ENCODE data around the gene SSH2.
"Not testable (repeated sequence)": the region's sequence is repeated elsewhere in the genome, so short reads cannot be mapped to it uniquely, and the experiment has no call there.

Gene SSH2

GRCh38 chr17:29683481-29683880 is 246.5 kb downstream of the SSH2 start:
- Histone ChIP-seq H3K27me3 (replicated peaks; ENCODE audit: control insufficient read depth, insufficient read depth, low read length, poor library complexity, severe bottlenecking) (no peaks in the 10 kb centered on the region), H3K4me1 (ENCODE audit: control insufficient read depth, insufficient read depth, low read length, poor library complexity, severe bottlenecking) (no peaks in the 10 kb centered on the region), H3K9me3 (ENCODE audit: control insufficient read depth, low read length) (no peaks in the 10 kb centered on the region), H3K4me3 (ENCODE audit: insufficient read depth, low read depth, low read length, poor library complexity, severe bottlenecking) (no peak overlapping the region), H3K36me3 (ENCODE audit: control insufficient read depth, insufficient read depth, low read length) (peaks cover 22% of the 10 kb centered on the region), H3K27ac (ENCODE audit: insufficient read depth, low read length, poor library complexity, severe bottlenecking) (no peak overlapping the region)
- no peak for DNase-seq

DNA sequence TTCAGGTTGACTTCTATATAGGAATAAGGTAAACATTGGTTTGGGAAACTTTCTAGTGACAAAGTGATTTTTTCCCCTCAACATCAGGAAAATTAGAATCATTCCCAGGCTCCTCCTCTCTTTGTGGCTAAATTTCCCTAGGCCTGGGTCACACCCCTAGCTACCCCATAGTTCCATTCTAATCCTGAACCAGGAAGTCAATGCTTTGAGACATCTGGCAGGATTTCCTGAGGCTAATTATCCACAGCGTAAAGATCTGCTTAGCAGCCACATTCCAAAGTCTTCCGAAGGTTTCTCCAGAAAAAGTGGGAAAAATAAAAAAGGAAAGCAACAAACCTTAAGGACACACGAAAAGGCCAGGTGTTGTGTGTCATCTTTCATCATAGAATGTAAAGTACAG is 247.0 kb downstream of the SSH2 start:
- no peaks in the 10 kb centered on the region for H3K9me3 ChIP-seq (ENCODE audit: control insufficient read depth, low read length)
- no peak overlapping the region for H3K4me3 ChIP-seq (ENCODE audit: insufficient read depth, low read depth, low read length, poor library complexity, severe bottlenecking)
- H3K4me1 ChIP-seq (ENCODE audit: control insufficient read depth, insufficient read depth, low read length, poor library complexity, severe bottlenecking): no peaks in the 10 kb centered on the region
- DNase-seq: no peak
- peaks cover 21% of the 10 kb centered on the region for H3K36me3 ChIP-seq (ENCODE audit: control insufficient read depth, insufficient read depth, low read length)
- no peaks in the 10 kb centered on the region for H3K27me3 ChIP-seq (replicated peaks; ENCODE audit: control insufficient read depth, insufficient read depth, low read length, poor library complexity, severe bottlenecking)
- H3K27ac ChIP-seq (ENCODE audit: insufficient read depth, low read length, poor library complexity, severe bottlenecking): no peak overlapping the region

DNA sequence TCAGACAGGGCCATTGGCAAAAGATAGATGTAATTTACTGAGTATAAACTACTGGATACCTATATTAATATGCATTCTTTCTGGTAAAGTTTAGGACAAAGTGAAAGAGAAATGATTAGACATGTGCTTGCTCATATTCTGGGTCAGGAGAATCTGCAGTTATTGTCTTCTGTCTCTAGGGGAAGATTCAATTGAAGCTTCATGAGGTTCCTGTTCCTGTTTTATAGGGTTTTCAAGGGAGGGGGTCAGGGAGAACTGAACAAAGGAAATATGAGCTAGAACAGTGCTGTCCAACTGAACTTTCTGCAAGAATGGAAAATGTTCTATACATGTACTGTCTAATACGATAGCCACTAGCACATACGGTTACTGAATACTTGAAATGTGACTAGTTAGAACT is 248.0 kb downstream of the SSH2 start:
- no peak overlapping the region for H3K4me3 ChIP-seq (ENCODE audit: insufficient read depth, low read depth, low read length, poor library complexity, severe bottlenecking)
- H3K27me3 ChIP-seq (replicated peaks; ENCODE audit: control insufficient read depth, insufficient read depth, low read length, poor library complexity, severe bottlenecking): no peaks in the 10 kb centered on the region
- no peak for DNase-seq
- no peaks in the 10 kb centered on the region for H3K9me3 ChIP-seq (ENCODE audit: control insufficient read depth, low read length)
- no peak overlapping the region for H3K27ac ChIP-seq (ENCODE audit: insufficient read depth, low read length, poor library complexity, severe bottlenecking)
- no peaks in the 10 kb centered on the region for H3K4me1 ChIP-seq (ENCODE audit: control insufficient read depth, insufficient read depth, low read length, poor library complexity, severe bottlenecking)
- H3K36me3 ChIP-seq (ENCODE audit: control insufficient read depth, insufficient read depth, low read length): peaks cover 30% of the 10 kb centered on the region

GRCh38 chr17:29677824-29678223 is 252.2 kb downstream of the SSH2 start:
- Histone ChIP-seq H3K36me3 (ENCODE audit: control insufficient read depth, insufficient read depth, low read length) (peaks cover 35% of the 10 kb centered on the region), H3K27me3 (replicated peaks; ENCODE audit: control insufficient read depth, insufficient read depth, low read length, poor library complexity, severe bottlenecking) (no peaks in the 10 kb centered on the region), H3K9me3 (ENCODE audit: control insufficient read depth, low read length) (no peaks in the 10 kb centered on the region), H3K27ac (ENCODE audit: insufficient read depth, low read length, poor library complexity, severe bottlenecking) (no peak overlapping the region), H3K4me3 (ENCODE audit: insufficient read depth, low read depth, low read length, poor library complexity, severe bottlenecking) (no peak overlapping the region), H3K4me1 (ENCODE audit: control insufficient read depth, insufficient read depth, low read length, poor library complexity, severe bottlenecking) (no peaks in the 10 kb centered on the region)
- no peak for DNase-seq

- Histone ChIP-seq H3K27me3 (replicated peaks; ENCODE audit: control insufficient read depth, insufficient read depth, low read length, poor library complexity, severe bottlenecking) (no peaks in the 10 kb centered on the region), H3K4me1 (ENCODE audit: control insufficient read depth, insufficient read depth, low read length, poor library complexity, severe bottlenecking) (no peaks in the 10 kb centered on the region), H3K27ac (ENCODE audit: insufficient read depth, low read length, poor library complexity, severe bottlenecking) (no peak overlapping the region), H3K36me3 (ENCODE audit: control insufficient read depth, insufficient read depth, low read length) (peaks cover 35% of the 10 kb centered on the region), H3K4me3 (ENCODE audit: insufficient read depth, low read depth, low read length, poor library complexity, severe bottlenecking) (no peak overlapping the region), H3K9me3 (ENCODE audit: control insufficient read depth, low read length) (no peaks in the 10 kb centered on the region)
- DNase-seq: no peak
Observed at GRCh38 chr17:29677221-29677791, 252.7 kb downstream of the SSH2 start.

DNA sequence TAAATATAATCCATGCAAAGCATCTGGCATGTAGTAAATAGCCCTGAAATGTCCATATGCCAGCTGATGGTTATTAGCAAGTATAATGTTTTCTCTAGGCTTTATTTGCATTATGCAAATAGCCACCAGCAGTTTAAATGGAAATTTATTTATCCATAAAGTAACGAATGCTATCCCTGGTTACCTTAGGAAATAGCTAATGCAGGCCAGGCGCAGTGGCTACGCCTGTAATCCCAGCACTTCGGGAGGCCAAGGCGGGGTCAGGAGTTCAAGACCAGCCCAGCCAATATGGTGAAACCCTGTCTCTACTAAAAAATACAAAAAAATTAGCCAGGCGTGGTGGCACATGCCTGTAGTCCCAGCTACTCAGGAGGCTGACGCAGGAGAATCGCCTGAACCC is 254.1 kb downstream of the SSH2 start:
- not testable (repeated sequence) for H3K4me1 ChIP-seq (ENCODE audit: control insufficient read depth, insufficient read depth, low read length, poor library complexity, severe bottlenecking); H3K4me3 ChIP-seq (ENCODE audit: insufficient read depth, low read depth, low read length, poor library complexity, severe bottlenecking); H3K27ac ChIP-seq (ENCODE audit: insufficient read depth, low read length, poor library complexity, severe bottlenecking); H3K27me3 ChIP-seq (replicated peaks; ENCODE audit: control insufficient read depth, insufficient read depth, low read length, poor library complexity, severe bottlenecking); H3K9me3 ChIP-seq (ENCODE audit: control insufficient read depth, low read length); DNase-seq
- H3K36me3 ChIP-seq (ENCODE audit: control insufficient read depth, insufficient read depth, low read length): peaks cover 35% of the 10 kb centered on the region

DNA sequence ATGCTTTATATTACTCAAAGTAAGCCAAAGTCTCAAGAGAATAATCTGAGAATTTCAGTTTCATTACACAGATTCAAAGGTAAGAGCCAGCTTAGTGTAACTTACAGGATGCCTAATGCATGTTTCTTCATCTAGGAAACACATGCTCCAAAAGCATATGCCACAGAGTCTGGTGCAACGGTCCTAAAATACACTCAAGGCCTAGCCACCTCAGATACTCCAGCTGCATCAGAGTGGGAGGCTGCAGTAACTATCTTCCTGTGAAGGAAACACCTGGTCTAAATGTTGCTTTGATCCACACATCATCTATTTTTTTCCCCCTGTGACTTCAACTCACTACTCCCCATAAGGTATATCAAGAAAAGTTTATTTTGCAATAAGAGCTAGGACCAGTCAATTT is 255.7 kb downstream of the SSH2 start:
- no peak overlapping the region for H3K27ac ChIP-seq (ENCODE audit: insufficient read depth, low read length, poor library complexity, severe bottlenecking)
- H3K36me3 ChIP-seq (ENCODE audit: control insufficient read depth, insufficient read depth, low read length): peaks cover 40% of the 10 kb centered on the region
- H3K4me3 ChIP-seq (ENCODE audit: insufficient read depth, low read depth, low read length, poor library complexity, severe bottlenecking): no peak overlapping the region
- no peaks in the 10 kb centered on the region for H3K9me3 ChIP-seq (ENCODE audit: control insufficient read depth, low read length)
- H3K4me1 ChIP-seq (ENCODE audit: control insufficient read depth, insufficient read depth, low read length, poor library complexity, severe bottlenecking): no peaks in the 10 kb centered on the region
- no peaks in the 10 kb centered on the region for H3K27me3 ChIP-seq (replicated peaks; ENCODE audit: control insufficient read depth, insufficient read depth, low read length, poor library complexity, severe bottlenecking)
- DNase-seq: no peak

DNA sequence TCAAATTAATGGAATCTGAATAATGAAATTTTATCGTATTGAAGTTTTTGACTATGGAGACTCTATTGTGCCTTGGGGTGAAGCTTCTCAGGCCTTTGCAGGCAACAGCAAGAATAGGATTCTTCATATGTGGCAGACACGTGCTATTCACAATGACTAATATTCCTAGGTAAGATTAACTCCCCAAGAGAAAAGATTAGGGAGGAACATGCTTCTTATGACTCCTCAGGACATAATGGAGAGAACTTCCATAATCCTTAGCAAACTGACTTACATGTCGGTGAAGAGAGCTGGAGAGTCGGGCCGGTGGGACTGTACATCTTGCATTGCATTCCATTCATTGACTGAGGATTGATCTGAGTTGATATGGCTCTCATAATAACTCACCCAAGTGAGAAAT is 258.4 kb downstream of the SSH2 start:
- H3K27ac ChIP-seq (ENCODE audit: insufficient read depth, low read length, poor library complexity, severe bottlenecking): no peak overlapping the region
- no peak for DNase-seq
- no peaks in the 10 kb centered on the region for H3K27me3 ChIP-seq (replicated peaks; ENCODE audit: control insufficient read depth, insufficient read depth, low read length, poor library complexity, severe bottlenecking)
- H3K36me3 ChIP-seq (ENCODE audit: control insufficient read depth, insufficient read depth, low read length): peaks cover 39% of the 10 kb centered on the region
- no peaks in the 10 kb centered on the region for H3K9me3 ChIP-seq (ENCODE audit: control insufficient read depth, low read length)
- no peaks in the 10 kb centered on the region for H3K4me1 ChIP-seq (ENCODE audit: control insufficient read depth, insufficient read depth, low read length, poor library complexity, severe bottlenecking)
- no peak overlapping the region for H3K4me3 ChIP-seq (ENCODE audit: insufficient read depth, low read depth, low read length, poor library complexity, severe bottlenecking)

DNA sequence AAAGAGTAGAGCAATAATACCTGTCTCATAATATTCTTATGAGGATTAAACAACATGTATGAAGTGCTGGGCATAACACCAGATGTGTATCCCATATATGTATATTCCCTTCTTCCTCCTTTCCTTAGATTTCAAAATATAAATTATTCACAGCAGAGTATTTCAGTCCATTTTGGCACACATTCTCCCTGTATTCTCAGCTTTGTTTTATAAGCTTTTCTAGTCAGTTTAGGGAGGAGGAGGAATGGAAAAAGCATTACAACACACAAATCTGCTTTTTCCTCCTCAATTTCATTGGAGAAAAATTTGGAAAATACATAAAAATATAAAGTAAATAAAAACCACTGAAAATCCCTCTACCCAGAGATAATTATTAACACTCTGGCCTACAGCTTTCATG is 260.8 kb downstream of the SSH2 start:
- H3K4me1 ChIP-seq (ENCODE audit: control insufficient read depth, insufficient read depth, low read length, poor library complexity, severe bottlenecking): no peaks in the 10 kb centered on the region
- no peaks in the 10 kb centered on the region for H3K9me3 ChIP-seq (ENCODE audit: control insufficient read depth, low read length)
- DNase-seq: no peak
- H3K27me3 ChIP-seq (replicated peaks; ENCODE audit: control insufficient read depth, insufficient read depth, low read length, poor library complexity, severe bottlenecking): no peaks in the 10 kb centered on the region
- no peak overlapping the region for H3K27ac ChIP-seq (ENCODE audit: insufficient read depth, low read length, poor library complexity, severe bottlenecking)
- no peak overlapping the region for H3K4me3 ChIP-seq (ENCODE audit: insufficient read depth, low read depth, low read length, poor library complexity, severe bottlenecking)
- peaks cover 55% of the 10 kb centered on the region for H3K36me3 ChIP-seq (ENCODE audit: control insufficient read depth, insufficient read depth, low read length)

DNA sequence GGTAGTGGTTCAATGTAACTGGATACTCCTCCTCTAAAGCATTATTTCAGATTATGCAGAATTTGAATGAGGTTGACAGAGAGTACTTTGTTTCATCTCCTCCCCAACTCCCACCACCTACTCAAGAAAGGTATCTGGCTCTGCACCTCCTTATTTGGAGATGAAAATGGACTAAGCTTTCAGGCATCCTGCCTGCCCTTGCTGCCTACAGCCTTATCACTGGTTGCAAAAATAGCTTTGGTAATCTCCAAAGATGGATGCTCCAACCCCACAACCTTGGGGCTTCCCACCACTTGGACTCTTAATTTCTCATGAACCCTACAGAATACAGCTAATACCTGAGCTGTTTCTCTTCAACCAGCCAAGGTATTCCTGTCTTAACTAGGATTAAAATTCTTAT is 262.1 kb downstream of the SSH2 start:
- no peak for DNase-seq
- no peaks in the 10 kb centered on the region for H3K9me3 ChIP-seq (ENCODE audit: control insufficient read depth, low read length)
- H3K36me3 ChIP-seq (ENCODE audit: control insufficient read depth, insufficient read depth, low read length): peaks cover 62% of the 10 kb centered on the region
- H3K27me3 ChIP-seq (replicated peaks; ENCODE audit: control insufficient read depth, insufficient read depth, low read length, poor library complexity, severe bottlenecking): no peaks in the 10 kb centered on the region
- no peaks in the 10 kb centered on the region for H3K4me1 ChIP-seq (ENCODE audit: control insufficient read depth, insufficient read depth, low read length, poor library complexity, severe bottlenecking)
- no peak overlapping the region for H3K27ac ChIP-seq (ENCODE audit: insufficient read depth, low read length, poor library complexity, severe bottlenecking)
- H3K4me3 ChIP-seq (ENCODE audit: insufficient read depth, low read depth, low read length, poor library complexity, severe bottlenecking): no peak overlapping the region

GRCh38 chr17:29665481-29665810 is 264.6 kb downstream of the SSH2 start:
- Histone ChIP-seq H3K4me3 (ENCODE audit: insufficient read depth, low read depth, low read length, poor library complexity, severe bottlenecking) (no peak overlapping the region), H3K4me1 (ENCODE audit: control insufficient read depth, insufficient read depth, low read length, poor library complexity, severe bottlenecking) (no peaks in the 10 kb centered on the region), H3K9me3 (ENCODE audit: control insufficient read depth, low read length) (no peaks in the 10 kb centered on the region), H3K36me3 (ENCODE audit: control insufficient read depth, insufficient read depth, low read length) (peaks cover 50% of the 10 kb centered on the region), H3K27me3 (replicated peaks; ENCODE audit: control insufficient read depth, insufficient read depth, low read length, poor library complexity, severe bottlenecking) (no peaks in the 10 kb centered on the region), H3K27ac (ENCODE audit: insufficient read depth, low read length, poor library complexity, severe bottlenecking) (no peak overlapping the region)
- no peak for DNase-seq
